HFF-Myc (cell line): ENCODE measurements around the gene CHKB.

Experiments used
- DNase-seq: peaks from one replicate; pipeline ENCODE4 v3.0.0-alpha.2; 2011; ENCODE audit warnings: low read depth; ENCODE audit errors: extremely low read depth
- H3K4me3 ChIP-seq: replicated peaks from 2 replicates; pipeline ENCODE4 v1.5.1; 2011; ENCODE audit warnings: low read depth, mild to moderate bottlenecking, control low read depth, low read length
- CTCF ChIP-seq: IDR thresholded peaks from 2 replicates; pipeline ENCODE4 v1.5.1; 2012; ENCODE audit warnings: mild to moderate bottlenecking, low read depth, low read length, control low read depth; ENCODE audit errors: missing control alignments

Gene CHKB

DNA sequence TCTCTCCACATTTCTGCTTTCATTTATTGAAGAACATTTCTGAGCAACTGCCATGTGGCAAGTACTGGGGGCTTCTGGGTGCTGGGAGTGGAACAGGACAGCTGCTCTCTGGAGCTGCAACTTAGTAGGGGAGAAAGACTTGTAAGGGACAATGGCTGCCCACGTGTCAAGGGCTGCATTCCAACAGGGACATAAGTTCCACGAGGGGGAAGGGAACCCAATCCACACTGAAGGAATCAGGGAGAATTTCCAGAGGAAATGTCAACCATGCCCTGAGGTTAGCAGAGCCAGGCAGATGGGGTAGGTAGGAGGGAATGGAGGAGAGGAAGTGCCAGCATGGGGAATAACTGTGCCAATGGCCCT lies 19.7 kb upstream of the CHKB start:
- no peak for TF ChIP-seq CTCF
- DNase-seq = no peak
- no peak overlapping the region for H3K4me3 ChIP-seq

DNA sequence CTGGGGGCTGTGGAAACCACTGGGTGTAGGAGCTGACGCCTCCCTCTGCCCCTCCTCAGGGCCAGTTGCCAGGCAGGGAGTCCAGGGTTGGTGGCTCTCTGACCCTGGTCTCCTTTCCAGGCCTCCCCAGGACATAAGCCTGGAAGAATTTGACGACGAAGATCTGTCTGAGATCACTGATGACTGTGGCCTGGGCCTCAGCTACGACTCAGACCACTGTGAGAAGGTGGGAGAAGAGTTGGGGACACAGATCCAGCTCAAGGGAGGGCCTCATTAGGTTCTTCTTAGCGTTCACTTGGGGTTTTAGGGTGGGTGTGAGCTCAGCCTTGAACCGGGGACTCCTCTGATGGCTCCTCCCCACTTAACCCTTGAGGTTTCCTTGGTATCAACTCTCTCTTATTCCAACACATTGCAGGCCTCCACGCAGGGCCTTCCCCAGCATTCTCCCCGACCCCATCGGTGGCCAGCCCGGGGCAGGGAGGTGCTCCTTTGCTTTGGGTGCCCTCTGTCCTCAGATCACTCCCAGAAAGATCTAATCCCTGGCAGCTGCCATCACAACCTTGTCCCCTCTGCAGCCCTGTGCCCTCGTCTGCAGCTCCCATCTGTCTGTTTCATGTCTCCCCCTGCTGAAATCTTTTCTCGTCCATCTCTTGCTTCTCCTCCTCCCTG lies 19.2 kb upstream of the CHKB start:
- TF ChIP-seq CTCF = no peak
- no peak overlapping the region for H3K4me3 ChIP-seq
- DNase-seq = no peak

GRCh38 chr22:50600967-50601668 lies 18.5 kb upstream of the CHKB start:
- no peak overlapping the region for H3K4me3 ChIP-seq
- TF ChIP-seq CTCF = no peak
- no peak for DNase-seq

DNA sequence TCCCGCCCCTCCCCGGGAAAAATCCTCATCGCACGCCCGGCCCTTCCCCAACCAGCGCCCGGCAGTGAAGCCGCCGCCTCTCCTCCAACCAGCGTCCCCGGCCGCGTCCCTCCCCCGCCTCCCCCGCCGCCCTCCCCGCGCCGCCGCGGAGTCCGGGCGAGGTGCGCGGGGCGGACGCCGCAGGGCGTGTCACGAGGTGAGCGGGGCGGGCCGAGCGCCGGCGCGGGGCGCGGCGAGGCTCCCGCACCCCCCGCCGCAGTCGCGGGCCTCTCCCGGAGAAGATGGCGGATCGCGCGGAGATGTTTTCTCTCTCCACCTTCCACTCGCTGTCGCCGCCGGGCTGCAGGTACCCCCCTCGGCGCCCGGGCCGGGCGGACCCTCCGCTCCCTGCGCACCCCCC lies 17.9 kb upstream of the CHKB start, which contains the start of gene MAPK8IP2:
Gene MAPK8IP2 (plus strand): TSS at position 256 of the 400 bp plus-strand sequence. CDS start 26 bp downstream, at position 282.
- no peak for TF ChIP-seq CTCF

DNA sequence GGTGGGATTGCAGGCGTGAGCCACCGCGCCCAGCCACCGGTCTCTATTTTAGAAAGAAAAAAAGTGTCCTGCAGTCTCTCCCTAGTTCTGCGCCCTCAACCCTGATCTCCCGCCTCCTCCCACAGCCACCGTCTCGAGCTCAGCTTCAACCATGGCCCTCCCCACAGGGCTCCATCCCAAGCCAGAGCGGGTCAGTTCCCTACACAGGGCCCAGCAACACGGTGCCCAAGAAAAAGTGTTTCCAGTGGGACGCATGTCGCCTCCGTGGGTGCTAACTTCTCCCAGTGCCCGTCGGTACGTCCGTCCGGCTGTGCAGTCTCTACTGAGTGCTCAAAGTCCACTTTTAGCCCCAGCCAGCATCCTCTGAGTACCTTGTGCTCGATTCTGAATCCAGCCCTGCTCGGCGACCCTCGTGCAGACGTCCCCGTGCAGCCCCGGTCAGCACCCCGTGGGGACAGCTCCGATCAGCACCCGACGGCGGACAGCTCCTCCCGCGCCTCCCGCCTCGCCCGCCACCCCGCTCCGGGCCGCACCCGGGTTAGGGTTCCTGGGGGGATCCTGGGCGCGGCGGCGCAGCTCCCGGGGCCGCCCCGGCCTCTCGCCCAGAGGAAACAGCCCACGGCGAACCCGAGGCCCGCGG lies 17.3 kb upstream of the CHKB start:
- H3K4me3 ChIP-seq = no peak overlapping the region
- TF ChIP-seq CTCF = no peak

More for the DNA sequence above, 17.9 kb upstream of the CHKB start, which contains the start of gene MAPK8IP2:
- no peak within 1 kb of the TSS for H3K4me3 ChIP-seq
- no peak for DNase-seq

GRCh38 chr22:50597097-50597496 lies 14.4 kb upstream of the CHKB start:
- no peak for TF ChIP-seq CTCF
- DNase-seq = no peak
- H3K4me3 ChIP-seq = no peak overlapping the region

More for the DNA sequence above, 17.3 kb upstream of the CHKB start:
- DNase-seq = no peak
